MM.1S (cell line): Measurements from ENCODE around the gene GIPC1.

Experiments
- CTCF ChIP-seq: fragments of 300-600 bp; sonication (generic); IDR thresholded peaks from 2 replicates; pipeline ENCODE4 v1.5.1; 2016; ENCODE audit warnings: antibody characterized with exemption, low read length, mixed read lengths
- EZH2 ChIP-seq: fragments of 300-600 bp; sonication (generic); optimal IDR thresholded peaks from 2 replicates; pipeline ENCODE3; 2017; ENCODE audit warnings: low read depth, mild to moderate bottlenecking, antibody characterized with exemption, low read length, mixed read lengths

DNA sequence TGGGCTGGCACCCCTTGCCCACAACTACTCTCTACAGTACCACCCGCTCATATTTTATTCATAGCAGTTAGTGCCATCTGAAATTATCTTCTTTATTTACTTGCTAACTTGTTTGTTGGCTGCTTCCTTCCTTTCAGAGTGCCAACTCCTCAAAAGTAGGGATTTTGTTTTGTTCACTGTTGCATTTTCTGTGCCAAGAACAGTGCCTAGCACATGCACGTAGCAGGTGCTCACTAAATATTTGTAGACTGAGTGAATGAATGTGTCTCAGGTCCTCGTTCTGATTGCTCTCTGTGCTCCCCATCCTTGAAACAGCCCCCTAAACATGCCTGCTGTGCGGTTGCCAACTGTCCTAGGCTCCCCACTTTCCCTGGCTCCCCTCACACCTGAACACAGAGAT, 1.5 kb downstream of the GIPC1 start:
- TF ChIP-seq CTCF (no peak), EZH2 (no peak)
